H1 (cell line): ENCODE measurements around the gene CELA1. TPM values are rescaled to one million over a fixed set of nuclear protein-coding genes. Genes with fewer than 3 reads are reported as not detected.

Source experiments
- HDAC2 ChIP-seq, 2 experiments: fragments of 300-600 bp in 1 of 2; sonication (generic) in 1 of 2; IDR thresholded peaks; 2 replicates each; pipeline ENCODE4 v1.6.1; 2011 to 2012; ENCODE audit warnings: low read depth in 2 of 2, low read length in 2 of 2, mild to moderate bottlenecking in 2 of 2, moderate library complexity in 2 of 2, borderline replicate concordance in 1 of 2, inconsistent platforms in 1 of 2
- RAD21 ChIP-seq, 2 experiments: IDR thresholded peaks in 1 of 2; conservative IDR thresholded peaks in 1 of 2; 2 replicates each; pipeline ENCODE4 v1.6.1; 2011; ENCODE audit warnings: low read depth in 2 of 2, low read length in 2 of 2, improper control_type of control experiment in 1 of 2, inconsistent platforms in 1 of 2, mild to moderate bottlenecking in 1 of 2, moderate library complexity in 1 of 2
- polyA plus RNA-seq, 7 experiments: library from polyadenylated mRNA; depleted of rRNA in 3 of 7; stranded (reverse) in 5 of 7; unstranded in 2 of 7; fragments of >200 nt in 5 of 7; fragments of 200-250 nt in 2 of 7; gene quantifications; 1 replicate in 5 of 7; 2 replicates in 1 of 7; 4 replicates in 1 of 7; pipeline versions ENCODE4 v1.2.1 to v1.2.3, GENCODE V29; 2011 to 2013; ENCODE audit warnings: missing spikeins in 2 of 7, mixed read lengths in 2 of 7
- total RNA-seq: library from RNA; stranded (reverse); fragmentation: NEBNext Ultra II Directional; extraction: Animal tissue kit (Norgen Biotek cat#: 25700); gene quantifications from 2 replicates; pipeline ENCODE4 v1.2.1, GENCODE V29; 2021

CELA1 gene
- total and polyA plus RNA-seq, 2 of the 8 experiments (the other 6 are each of a cell fraction or from before 2014, with no cell fraction given), result 0.09 TPM; not detected in 1

DNA sequence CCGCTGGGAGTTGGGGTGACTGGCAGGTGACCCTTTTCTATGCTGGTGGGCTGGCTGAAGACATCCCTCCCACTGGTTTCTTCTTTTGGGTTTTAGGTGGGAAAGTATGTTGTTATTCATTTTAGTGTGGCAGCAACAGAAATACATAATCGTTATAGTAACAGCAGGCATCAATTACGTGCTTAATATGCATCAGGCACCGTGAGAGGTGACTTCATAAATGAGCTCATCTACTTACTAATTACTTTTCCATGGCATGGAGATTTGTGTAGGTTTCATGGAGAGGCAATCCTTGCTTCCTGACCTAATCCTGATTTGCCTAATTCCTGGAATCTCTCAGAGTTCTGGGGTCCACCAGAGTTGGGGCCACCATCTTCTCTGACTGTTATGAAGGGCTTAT is 13.4 kb upstream of the CELA1 start (continued):
- TF ChIP-seq RAD21 (IDR thresholded peaks at IDR 0.05 in 1 of 2, conservative IDR thresholded peaks at IDR 0.05 in 1 of 2; ENCODE audit: low read depth in 2 of 2, low read length in 2 of 2) (no peak), HDAC2 (IDR thresholded peaks at IDR 0.05; ENCODE audit: borderline replicate concordance in 1 of 2, low read depth in 2 of 2, low read length in 2 of 2) (no peak)
